ENCODE results near the gene PSME2. TPM values are rescaled to one million over a fixed set of nuclear protein-coding genes. Genes with fewer than 3 reads are reported as not detected.

Gene PSME2
- total and polyA plus RNA-seq, 2 experiments from 2014 or later = 54.0 to 259 TPM

GRCh38 chr14:24194186-24194872 lies 47.9 kb upstream of the PSME2 start:
- peaks cover 11% of the 10 kb centered on the region for H3K27me3 Mint-ChIP-seq (ENCODE audit: insufficient read depth, low read depth, poor library complexity)

GRCh38 chr14:24192933-24193332 lies 46.5 kb upstream of the PSME2 start:
- Mint-ChIP-seq H3K4me3 (no peak overlapping the region; the same call in 2 of the 3 replicates), H3K27ac (no peak overlapping the region), H3K9me3 (no peaks in the 10 kb centered on the region; the same call in 2 of the 3 replicates), H3K4me1 (peaks cover 26% of the 10 kb centered on the region), H3K36me3 (ENCODE audit: low read depth) (peaks cover 43% of the 10 kb centered on the region), H3K27me3 (ENCODE audit: insufficient read depth, low read depth, poor library complexity) (peaks cover 16% of the 10 kb centered on the region)
- Histone ChIP-seq H2AFZ (no peak overlapping the region), H3K36me3 (ENCODE audit: insufficient read depth) (no peaks in the 10 kb centered on the region), H3K79me2 (replicated peaks; ENCODE audit: insufficient read depth) (peaks cover 3% of the 10 kb centered on the region; the same call in 1 of the 2 replicates), H3K9me2 (ENCODE audit: insufficient read depth) (no peaks in the 10 kb centered on the region), H3K4me1 (ENCODE audit: insufficient read depth) (peaks cover 13% of the 10 kb centered on the region), H4K20me1 (replicated peaks; ENCODE audit: insufficient read depth) (0 out of 2 replicates have a peak, but pooled peaks cover under 1% of the 10 kb centered on the region), H3F3A (replicated peaks; ENCODE audit: low read depth) (peaks cover 18% of the 10 kb centered on the region), H3K4me2 (no peak overlapping the region), H3K4me3 (no peak overlapping the region), H3K27ac (ENCODE audit: low read depth) (no peak overlapping the region), H3K27me3 (ENCODE audit: insufficient read depth) (no peaks in the 10 kb centered on the region)
- DNase-seq (ENCODE audit: low spot score) (no peak), ATAC-seq (no peak)
- TF ChIP-seq ZNF114 (CRISPR knock-in tag; IDR thresholded peaks at IDR 0.05) = no peak
- no peak for TF ChIP-seq EZH2 (IDR thresholded peaks at IDR 0.05; ENCODE audit: low read depth, unreplicated experiment)
- TF ChIP-seq EZH2phosphoT487 (IDR thresholded peaks at IDR 0.05; ENCODE audit: unreplicated experiment) = no peak
- TF ChIP-seq ETS1 (IDR thresholded peaks at IDR 0.05) = no peak
- TF ChIP-seq NANOG (IDR thresholded peaks at IDR 0.05; ENCODE audit: borderline replicate concordance) = no peak
- no peak for TF ChIP-seq REST (IDR thresholded peaks at IDR 0.05; ENCODE audit: unreplicated experiment)

More at GRCh38 chr14:24194186-24194872, 47.9 kb upstream of the PSME2 start:
- Mint-ChIP-seq H3K27ac (0 out of 2 replicates have a peak overlapping the region, but pooled peaks have one; percentile 40), H3K4me1 (peaks cover 26% of the 10 kb centered on the region), H3K9me3 (peaks cover 6% of the 10 kb centered on the region), H3K36me3 (ENCODE audit: low read depth) (peaks cover 46% of the 10 kb centered on the region), H3K4me3 (peak overlapping the region; percentile 91)
- ATAC-seq (no peak), DNase-seq (ENCODE audit: low spot score) (no peak)
- Histone ChIP-seq H4K20me1 (replicated peaks; ENCODE audit: insufficient read depth) (no peaks in the 10 kb centered on the region; the same call in 1 of the 2 replicates), H3K4me2 (peak overlapping the region; percentile 90), H3K4me3 (peak overlapping the region; percentile 95), H3K27me3 (ENCODE audit: insufficient read depth) (no peaks in the 10 kb centered on the region), H3K79me2 (replicated peaks; ENCODE audit: insufficient read depth) (0 out of 2 replicates have a peak, but pooled peaks cover 2% of the 10 kb centered on the region), H3K36me3 (ENCODE audit: insufficient read depth) (no peaks in the 10 kb centered on the region), H3K27ac (ENCODE audit: low read depth) (no peak overlapping the region), H2AFZ (no peak overlapping the region; the same call in 1 of the 2 replicates), H3K4me1 (ENCODE audit: insufficient read depth) (peaks cover 8% of the 10 kb centered on the region), H3K9me2 (ENCODE audit: insufficient read depth) (no peaks in the 10 kb centered on the region), H3F3A (replicated peaks; ENCODE audit: low read depth) (peaks cover 18% of the 10 kb centered on the region)
- no peak for TF ChIP-seq JUNB (IDR thresholded peaks at IDR 0.05; ENCODE audit: unreplicated experiment)
- TF ChIP-seq NANOG (IDR thresholded peaks at IDR 0.05; ENCODE audit: borderline replicate concordance) = no peak
